Pancreas (tissue), 10 donors: ENCODE results near the gene VWA3B. TPM values are rescaled to one million over a fixed set of nuclear protein-coding genes. Genes with fewer than 3 reads are reported as not detected.

Source experiments
- ATAC-seq, 4 donors: fragments of 200-7000 bp; cut with Tn5 transposase; one replicate each; pipeline versions ENCODE4 v1.8.0 to v1.9.1; 2020; ENCODE audit warnings: mild to moderate bottlenecking in 4 of 4, moderate library complexity in 4 of 4
- DNase-seq, 6 donors: peaks; one replicate each; pipeline ENCODE4 v3.0.0-alpha.2; 2020
- FAIRE-seq: peaks from 2 replicates; lab custom pipeline; 2012; peaks lifted over from hg19 to GRCh38; lab: Jason Lieb, UNC
- H3K27ac ChIP-seq, 4 donors: fragments of 200-600 bp; sonication (generic); 1 replicate in 3 of 4; 2 replicates in 1 of 4; pipeline versions ENCODE4 v1.5.0 to v1.8.0; 2020
- H3K27me3 ChIP-seq, 4 donors: fragments of 200-600 bp; one replicate each; pipeline ENCODE4 v1.8.0; 2021
- H3K36me3 ChIP-seq, 3 donors: fragments of 200-600 bp; sonication (generic) in 1 of 3; one replicate each; pipeline versions ENCODE4 v1.5.0 to v1.8.0; 2020 to 2021
- H3K4me1 ChIP-seq, 3 donors: fragments of 200-600 bp; one replicate each; pipeline ENCODE4 v1.8.0; 2021
- H3K4me3 ChIP-seq, 4 donors: fragments of 200-600 bp; sonication (generic) in 2 of 4; one replicate each; pipeline versions ENCODE4 v1.5.0 to v1.8.0; 2020 to 2021
- H3K9me3 ChIP-seq, 4 donors: fragments of 200-600 bp; one replicate each; pipeline ENCODE4 v1.8.0; 2021
- CTCF ChIP-seq, 4 donors: fragments of 200-600 bp; sonication (generic) in 3 of 4; IDR thresholded peaks; one replicate each; pipeline versions ENCODE4 v1.5.0 to v1.8.0; 2021; ENCODE audit warnings: antibody characterized with exemption in 4 of 4
- WGBS, 2 donors: extraction: QIAGEN DNeasy Blood & Tissue Kit; methylation state at CpG; one replicate each; pipeline ENCODE4 v1.1.7; 2013; 5-methylcytosine and 5-hydroxymethylcytosine counted together
- intact Hi-C, 3 donors: fragments of 100-400 bp; cut with DNase I; formaldehyde crosslinking; loops; one replicate each; pipeline versions ENCODE4 v1.11.1 to v1.14.2; 2022
- polyA plus RNA-seq, 2 donors: library from polyadenylated mRNA; stranded (reverse); fragments of 200-250 nt; gene quantifications; one replicate each; pipeline ENCODE4 v1.2.3, GENCODE V29; 2013
- total RNA-seq, 6 donors: library from RNA; stranded (reverse); fragmentation: NEBNext Ultra II Directional in 4 of 6; extraction: Animal tissue kit (Norgen Biotek cat#: 25700) in 4 of 6; gene quantifications; one replicate each; pipeline versions ENCODE4 v1.2.1 to v1.2.4, GENCODE V29; 2021 to 2023
- donor health status: healthy with polysubstance abuse.
- donor health status: DM: no; HTN: no; CAD: no; lungs with moderate emphysema.
- donor health status: DM: no; HTN: no; CAD: no.
- donor health status: control.
- donor health status: control.
- donor health status: Bipolar disorder and iron deficiency.
- donor health status: DM: yes; HTN: yes; CAD: no.
- donor health status: DM: no; HTN: no; CAD: no.
- donor health status: DM: no; HTN: no; CAD: no.
- donor health status: DM: yes; HTN: yes; CAD: no.

VWA3B gene
- total and polyA plus RNA-seq, 8 donors = 0.04 to 0.24 (median 0.07) TPM; not detected in 5

- ATAC-seq = no peak
- no peak for DNase-seq
- no peak for TF ChIP-seq CTCF (IDR thresholded peaks at IDR 0.05)
- no peaks in the 10 kb centered on the region for H3K27me3 ChIP-seq
- no peak for FAIRE-seq
- H3K9me3 ChIP-seq = no peaks in the 10 kb centered on the region
- 70 to 84% methylated on average over 11 of the region's 11 CpGs for WGBS, 2 donors
- peaks cover 0 to 8% (median 0%) of the 10 kb centered on the region in 3 donors for H3K4me1 ChIP-seq
- intact Hi-C loops = no loop called here
- H3K27ac ChIP-seq = no peak overlapping the region
- no peaks in the 10 kb centered on the region for H3K36me3 ChIP-seq
- no peak overlapping the region for H3K4me3 ChIP-seq
These were observed 222.6 kb downstream of the VWA3B start for GRCh38 chr2:98309580-98309979.

GRCh38 chr2:98310010-98310409 is 223.0 kb downstream of the VWA3B start:
- no peak for ATAC-seq
- intact Hi-C loops = no loop called here
- H3K36me3 ChIP-seq = no peaks in the 10 kb centered on the region
- H3K9me3 ChIP-seq = no peaks in the 10 kb centered on the region
- WGBS, 2 donors = 53 to 60% methylated on average over 4 of the region's 4 CpGs
- TF ChIP-seq CTCF (IDR thresholded peaks at IDR 0.05) = no peak
- no peak overlapping the region for H3K27ac ChIP-seq
- no peaks in the 10 kb centered on the region for H3K27me3 ChIP-seq
- H3K4me1 ChIP-seq = peaks cover 0 to 8% (median 0%) of the 10 kb centered on the region in 3 donors
- DNase-seq = no peak
- H3K4me3 ChIP-seq = no peak overlapping the region
- no peak for FAIRE-seq

GRCh38 chr2:98311090-98311489 is 224.1 kb downstream of the VWA3B start:
- intact Hi-C loops = no loop called here
- ATAC-seq (no peak), DNase-seq (no peak), FAIRE-seq (no peak)
- no peaks in the 10 kb centered on the region for H3K36me3 ChIP-seq
- H3K4me1 ChIP-seq = peaks cover 0 to 8% (median 0%) of the 10 kb centered on the region in 3 donors
- H3K9me3 ChIP-seq = no peaks in the 10 kb centered on the region
- H3K27ac ChIP-seq = no peak overlapping the region
- H3K27me3 ChIP-seq = no peaks in the 10 kb centered on the region
- WGBS, 2 donors = 52 to 57% methylated on average over 3 of the region's 3 CpGs
- no peak for TF ChIP-seq CTCF (IDR thresholded peaks at IDR 0.05)
- H3K4me3 ChIP-seq = no peak overlapping the region

- Histone ChIP-seq H3K27me3 (no peaks in the 10 kb centered on the region), H3K4me1 (peaks cover 0 to 8% (median 0%) of the 10 kb centered on the region in 3 donors), H3K27ac (no peak overlapping the region), H3K4me3 (no peak overlapping the region), H3K9me3 (no peaks in the 10 kb centered on the region), H3K36me3 (no peaks in the 10 kb centered on the region)
- intact Hi-C loops = no loop called here
- no peak for DNase-seq
- ATAC-seq = no peak
- no peak for FAIRE-seq
- no peak for TF ChIP-seq CTCF (IDR thresholded peaks at IDR 0.05)
- 68 to 70% methylated on average over 33 of the region's 33 CpGs for WGBS, 2 donors
These were observed 225.0 kb downstream of the VWA3B start for GRCh38 chr2:98311771-98312545.
